HG02852 (cell line): ENCODE results near the gene DNAH6.

Source experiments
- ATAC-seq: cut with Tn5 transposase; IDR thresholded peaks from one replicate; pipeline ENCODE4 v1.9.1; 2021; ENCODE audit warnings: mild to moderate bottlenecking, moderate library complexity; ENCODE audit not compliant: unreplicated experiment

The DNAH6 gene

DNA sequence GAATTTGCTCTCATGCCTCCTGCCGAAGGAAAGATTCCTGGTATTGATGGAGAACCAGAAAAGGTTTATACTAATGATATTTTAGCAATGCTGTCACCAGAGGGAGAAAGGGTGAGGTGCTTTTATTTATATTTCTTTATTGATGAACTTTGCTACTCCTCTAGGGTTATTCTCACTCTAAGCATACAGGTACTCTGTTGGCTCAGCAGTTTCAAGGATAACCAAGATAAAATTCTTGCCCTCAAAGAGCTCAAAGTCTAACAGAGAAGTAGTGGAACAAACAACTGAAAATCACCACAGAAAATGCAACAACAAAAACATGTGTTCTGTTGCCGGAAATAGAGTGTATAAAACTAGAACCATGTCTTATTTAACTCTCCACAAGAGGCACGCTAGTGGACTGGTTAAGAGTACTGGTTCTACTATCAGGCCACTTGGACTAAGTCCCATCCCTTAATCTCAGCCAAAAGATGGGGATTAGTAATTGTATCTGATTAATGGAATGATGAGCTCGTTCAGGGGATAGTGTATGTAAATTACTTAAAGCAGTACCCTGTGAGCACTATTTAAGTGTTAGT is 103.6 kb downstream of the DNAH6 start:
- no peak for ATAC-seq

DNA sequence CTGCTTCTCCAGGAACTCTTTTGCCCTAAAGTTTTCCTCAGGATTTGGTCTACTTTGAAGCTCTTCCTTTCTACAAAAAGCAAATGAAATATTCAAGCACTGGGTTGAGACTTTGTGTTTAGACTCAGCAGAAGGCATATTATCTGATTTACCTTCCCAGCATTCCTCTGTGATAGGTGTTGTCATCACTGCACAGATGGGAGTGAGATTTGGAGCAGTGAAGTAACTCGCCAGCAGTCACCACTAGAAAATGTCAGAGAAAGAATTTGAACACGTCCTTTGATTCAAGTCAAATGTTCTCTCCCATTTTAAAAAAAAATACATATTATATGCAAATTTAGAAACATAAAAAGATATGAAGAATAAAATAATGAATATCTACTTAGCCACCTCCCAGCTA is 112.2 kb downstream of the DNAH6 start:
- ATAC-seq: no peak

DNA sequence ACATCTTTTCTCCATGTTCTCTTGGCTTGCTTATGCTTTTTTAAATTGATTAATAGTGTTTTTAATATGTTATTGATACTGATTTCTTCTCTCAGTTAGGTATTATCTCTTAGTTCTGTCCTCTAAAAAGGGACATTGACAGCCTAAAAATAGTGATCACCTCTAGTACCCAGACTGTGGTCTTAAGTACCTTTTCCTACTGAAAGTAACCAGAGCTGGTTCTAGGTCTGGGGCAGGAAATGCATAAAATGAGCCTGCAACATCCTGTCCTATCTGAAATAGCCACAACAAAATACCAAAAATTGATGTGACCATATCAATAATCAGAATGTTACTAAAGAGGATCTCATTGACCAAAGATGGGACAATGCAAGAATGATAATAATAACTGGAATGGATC is 113.3 kb downstream of the DNAH6 start:
- no peak for ATAC-seq

DNA sequence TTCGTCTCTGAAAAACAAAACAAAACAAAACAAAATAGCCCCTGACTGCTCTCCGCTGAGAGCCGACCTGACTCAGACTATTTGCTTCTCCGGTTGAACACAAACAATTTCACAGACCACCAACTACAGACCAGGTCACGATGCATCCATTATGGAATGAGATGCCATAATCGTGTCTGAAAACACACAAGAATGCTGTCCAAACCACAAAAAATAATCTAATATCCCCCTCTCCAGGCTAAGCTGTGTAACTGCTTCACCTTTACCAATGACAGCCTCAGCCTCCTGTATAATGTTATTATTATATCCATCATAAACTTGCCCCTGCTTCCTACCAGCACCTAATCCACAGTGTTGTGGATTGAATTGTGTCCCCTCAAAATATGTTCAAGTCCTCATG is 114.7 kb downstream of the DNAH6 start:
- ATAC-seq: peak; percentile 73

DNA sequence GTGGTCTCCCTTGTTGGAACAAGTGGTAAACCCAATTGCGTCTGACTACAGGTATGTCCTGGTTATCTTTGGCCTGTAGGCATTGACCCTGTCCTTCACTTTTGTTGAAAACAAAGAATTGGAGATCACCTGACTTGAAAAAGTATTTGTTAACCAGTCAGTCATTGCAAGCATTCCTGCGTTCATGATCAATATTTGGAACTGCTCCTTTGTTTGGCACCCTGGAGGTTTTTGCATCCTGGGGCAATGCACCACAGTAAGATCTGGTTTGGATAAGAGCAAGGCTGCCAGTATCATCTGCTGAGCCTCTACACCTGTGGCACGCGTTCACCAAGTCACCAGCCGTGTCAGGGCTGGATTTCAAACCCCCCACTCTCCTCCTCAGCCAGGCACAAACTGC is 115.7 kb downstream of the DNAH6 start:
- no peak for ATAC-seq

DNA sequence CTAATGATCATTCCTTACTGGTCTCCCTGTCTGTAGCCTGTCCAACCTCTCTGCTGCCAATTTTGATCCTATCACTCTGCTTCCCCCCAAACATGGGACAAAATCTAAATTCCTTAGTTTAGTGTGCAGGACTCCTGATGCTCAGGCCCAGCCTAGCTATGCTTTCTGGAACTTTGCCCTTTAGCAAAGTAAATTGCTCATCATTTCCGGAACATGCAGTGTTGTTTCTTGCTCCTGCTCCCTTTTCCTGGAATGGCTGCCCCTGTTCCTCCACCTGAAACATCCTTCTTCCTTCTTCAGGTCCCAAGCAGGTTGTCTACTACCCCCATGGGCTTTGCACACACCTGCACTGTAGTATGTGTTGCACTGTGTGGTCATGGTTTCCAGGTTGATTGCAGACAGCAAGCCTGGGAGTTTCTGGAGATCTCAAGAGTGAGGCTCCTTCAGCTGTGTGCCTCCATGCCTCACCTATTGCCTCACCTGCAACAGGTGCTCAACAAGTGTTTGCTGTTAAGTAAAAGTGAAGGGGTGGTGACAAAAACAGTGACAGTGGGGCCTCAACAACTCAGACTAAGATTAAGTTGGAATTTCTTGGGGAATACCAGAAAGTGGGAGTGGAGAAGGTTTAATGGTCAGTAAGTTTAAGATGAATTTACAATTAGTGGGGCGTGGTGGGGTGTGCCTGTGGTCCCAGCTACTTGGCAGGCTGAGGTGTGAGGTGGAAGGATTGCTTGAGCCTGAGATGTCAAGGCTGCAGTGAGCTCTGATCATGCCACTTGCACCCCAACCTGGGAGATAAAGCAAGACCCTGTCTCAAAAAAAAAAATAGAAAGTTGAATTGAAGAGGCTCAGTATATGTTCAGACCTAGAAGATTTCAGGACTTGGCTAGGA is 120.0 kb downstream of the DNAH6 start:
- no peak for ATAC-seq

DNA sequence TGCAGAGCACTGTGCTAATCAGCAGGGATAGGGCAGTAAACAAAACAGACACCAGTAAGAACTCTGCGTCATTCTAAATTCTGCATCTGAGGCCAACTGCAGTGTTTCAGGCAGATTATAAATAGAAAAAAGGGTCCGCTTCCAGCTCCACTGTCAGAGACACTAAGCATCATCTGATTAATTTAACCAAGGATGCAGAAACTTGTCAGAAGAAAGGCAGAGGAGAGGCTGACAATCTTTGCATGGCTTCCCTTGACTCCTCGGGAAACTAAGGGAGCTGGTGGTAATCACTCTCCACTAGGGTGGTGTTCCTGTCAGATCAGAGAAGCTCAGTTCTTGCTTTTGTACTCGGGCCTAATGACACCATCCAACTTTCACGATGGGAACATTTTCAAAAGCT is 123.5 kb downstream of the DNAH6 start:
- ATAC-seq: no peak

DNA sequence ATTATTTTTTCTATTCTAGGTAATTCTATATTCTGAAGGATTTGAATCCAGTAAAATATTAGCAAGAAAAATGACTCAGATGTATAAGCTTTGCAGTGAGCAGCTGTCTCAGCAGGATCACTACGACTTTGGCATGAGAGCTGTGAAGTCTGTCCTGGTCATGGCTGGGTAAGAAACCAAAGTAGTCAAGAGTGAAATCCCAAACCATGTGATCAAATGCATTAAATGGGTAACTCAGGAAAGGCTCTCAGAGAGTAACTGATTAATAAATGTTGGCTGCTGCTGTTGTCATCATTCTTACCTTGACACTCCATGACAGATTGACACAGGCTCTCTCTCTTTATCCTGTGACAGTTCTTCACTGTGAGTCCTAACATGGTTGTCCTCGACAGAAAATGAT is 124.1 kb downstream of the DNAH6 start:
- no peak for ATAC-seq

DNA sequence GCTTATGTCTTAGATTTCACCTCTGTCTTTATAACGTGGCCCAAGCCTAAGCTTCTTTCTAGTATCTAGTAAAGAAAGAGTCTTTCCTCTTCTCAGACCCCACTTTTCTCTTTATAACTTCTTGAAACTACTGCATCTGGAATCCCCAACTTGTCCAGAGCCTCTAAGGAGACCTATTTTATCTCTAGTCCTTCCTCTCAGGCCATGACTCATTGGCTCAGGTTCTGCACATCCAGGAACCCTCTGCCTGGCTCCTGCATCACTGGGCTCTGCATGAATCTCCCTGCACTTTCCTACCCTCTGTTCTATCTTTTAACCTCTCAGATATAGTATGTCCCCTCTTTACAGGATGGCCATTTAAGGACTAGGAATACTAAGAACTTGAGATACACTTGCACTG is 124.7 kb downstream of the DNAH6 start:
- ATAC-seq: no peak

DNA sequence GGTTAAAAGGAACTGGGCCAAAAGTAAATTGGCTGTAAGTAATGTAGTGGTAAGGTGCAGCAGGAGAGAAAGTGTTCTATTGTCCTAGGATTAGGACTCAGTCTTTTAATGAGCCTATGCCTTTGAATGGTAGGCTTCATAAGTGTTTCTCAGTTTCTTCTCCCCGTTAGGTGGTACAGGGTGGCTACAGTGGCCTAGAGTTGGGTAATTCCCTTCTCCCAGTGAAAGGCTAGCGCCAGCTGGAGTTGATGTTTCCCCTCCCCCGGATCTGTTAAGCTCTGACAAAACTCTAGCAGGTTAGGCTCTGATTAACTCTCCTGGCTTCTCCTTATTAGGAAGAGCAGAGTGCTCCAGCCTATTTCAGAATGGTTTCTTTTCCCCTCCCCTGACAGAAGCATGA is 127.7 kb downstream of the DNAH6 start:
- no peak for ATAC-seq

DNA sequence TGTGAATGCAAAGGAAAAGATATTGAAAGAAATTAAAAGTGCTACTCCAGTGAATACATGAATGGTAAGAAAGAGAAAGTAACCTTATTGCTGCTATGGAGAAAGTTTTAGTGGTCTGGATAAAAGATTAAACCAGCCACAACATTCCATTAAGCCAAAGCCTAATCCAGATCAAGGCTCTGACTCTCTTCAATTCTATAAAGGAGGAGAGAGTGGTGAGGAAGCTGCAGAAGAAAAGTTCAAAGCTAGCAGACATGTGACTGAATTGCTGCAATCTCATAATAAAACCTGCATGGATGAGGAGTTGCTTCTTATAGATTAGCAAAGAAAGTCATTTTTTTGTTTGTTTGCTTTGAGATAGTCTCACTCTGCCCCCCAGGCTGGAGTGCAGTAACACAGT is 130.2 kb downstream of the DNAH6 start:
- ATAC-seq: no peak

DNA sequence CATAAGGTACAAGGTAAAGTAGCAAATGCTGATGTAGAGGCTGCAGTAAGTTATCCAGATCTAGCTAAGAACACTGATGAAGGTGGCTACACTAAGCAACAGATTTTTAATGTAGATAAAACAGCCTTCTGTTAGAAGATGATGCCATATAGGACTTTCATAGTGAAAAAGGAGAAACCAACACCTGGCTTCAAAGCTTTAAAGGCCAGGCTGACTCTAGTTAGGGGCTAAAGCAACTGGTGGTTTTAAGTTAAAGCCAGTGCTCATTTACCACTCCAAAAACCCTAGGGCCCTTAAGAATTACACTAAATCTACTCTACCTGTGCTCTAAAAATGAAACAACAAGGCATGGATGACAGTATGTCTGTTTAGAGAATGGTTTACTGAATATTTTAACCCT is 131.0 kb downstream of the DNAH6 start:
- no peak for ATAC-seq

DNA sequence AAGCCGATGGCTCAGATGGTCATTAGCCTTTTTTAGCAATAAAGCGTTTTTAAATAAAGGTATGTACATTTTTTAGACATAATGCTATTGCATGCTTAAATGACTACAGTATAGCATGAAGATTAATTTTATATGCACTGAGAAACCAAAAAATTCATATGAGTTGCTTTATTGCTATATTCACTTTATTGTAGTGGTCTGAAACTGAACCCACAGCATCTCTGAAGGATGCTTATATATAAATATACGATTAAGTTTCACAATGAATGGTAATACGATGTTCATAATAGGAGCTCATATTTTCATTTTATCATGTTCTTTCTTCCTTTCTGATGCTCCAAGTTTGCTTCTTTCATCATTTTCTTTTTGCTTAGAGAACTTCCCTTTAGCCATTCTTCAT is 132.8 kb downstream of the DNAH6 start:
- ATAC-seq: no peak

DNA sequence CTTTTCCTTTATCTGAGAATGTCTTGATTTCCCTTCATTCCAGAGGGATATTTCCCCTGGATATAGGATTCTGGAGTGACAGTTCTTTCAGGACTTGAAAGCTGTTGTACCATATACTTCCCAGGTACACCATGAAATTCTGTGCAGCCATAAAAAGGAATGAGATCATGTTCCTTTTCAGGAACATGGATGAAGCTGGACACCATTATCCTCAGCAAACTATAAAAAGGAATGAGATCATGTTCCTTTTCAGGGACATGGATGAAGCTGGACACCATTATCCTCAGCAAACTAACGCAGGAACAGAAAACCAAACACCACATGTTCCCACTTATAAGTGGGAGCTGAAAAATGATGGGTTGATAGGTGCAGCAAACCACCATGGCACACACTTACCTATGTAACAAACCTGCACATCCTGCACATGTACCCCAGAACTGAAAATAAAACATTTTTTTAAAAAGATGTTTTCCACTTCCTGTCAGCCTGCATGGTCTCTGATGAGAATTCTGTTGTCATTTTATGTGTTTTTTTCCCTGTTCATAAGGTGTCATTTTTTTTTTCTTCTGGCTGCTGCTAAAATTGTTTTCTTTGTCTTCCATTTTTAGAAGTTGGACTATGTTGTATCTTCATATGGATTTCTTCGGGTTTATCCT is 133.3 kb downstream of the DNAH6 start:
- ATAC-seq: no peak

DNA sequence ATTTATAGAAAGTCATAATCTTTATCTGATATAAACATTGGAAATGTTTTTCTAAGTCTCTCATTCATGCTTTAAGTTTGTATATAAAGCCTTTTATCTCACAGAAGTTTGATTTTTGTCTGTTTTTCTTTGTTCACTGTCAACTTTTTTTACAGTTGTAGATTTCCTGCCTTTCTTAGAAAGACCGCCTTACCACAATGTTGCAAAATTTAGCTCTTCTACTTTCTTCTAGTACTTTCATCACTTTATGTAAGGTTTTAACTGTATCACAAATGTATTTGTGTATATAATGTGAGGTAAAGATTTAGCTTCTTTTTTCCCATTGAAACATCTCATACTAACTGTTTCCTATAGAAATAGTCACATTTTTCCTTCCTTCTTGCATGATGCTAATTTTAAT is 136.1 kb downstream of the DNAH6 start:
- ATAC-seq: no peak

DNA sequence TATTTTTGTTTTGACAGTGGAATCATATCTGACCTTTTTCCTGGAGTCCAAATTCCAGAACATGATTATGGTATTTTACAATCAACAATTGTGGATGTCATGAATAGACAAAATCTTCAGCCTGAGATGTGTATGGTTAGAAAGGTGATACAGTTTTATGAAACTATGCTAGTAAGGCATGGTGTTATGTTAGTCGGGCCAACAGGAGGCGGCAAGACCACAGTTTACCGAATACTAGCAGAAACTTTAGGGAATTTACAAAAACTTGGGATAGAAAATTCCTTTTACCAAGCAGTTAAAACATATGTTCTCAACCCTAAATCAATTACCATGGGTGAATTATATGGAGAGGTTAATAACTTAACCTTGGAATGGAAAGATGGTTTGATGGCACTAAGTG is 137.0 kb downstream of the DNAH6 start:
- ATAC-seq: no peak

DNA sequence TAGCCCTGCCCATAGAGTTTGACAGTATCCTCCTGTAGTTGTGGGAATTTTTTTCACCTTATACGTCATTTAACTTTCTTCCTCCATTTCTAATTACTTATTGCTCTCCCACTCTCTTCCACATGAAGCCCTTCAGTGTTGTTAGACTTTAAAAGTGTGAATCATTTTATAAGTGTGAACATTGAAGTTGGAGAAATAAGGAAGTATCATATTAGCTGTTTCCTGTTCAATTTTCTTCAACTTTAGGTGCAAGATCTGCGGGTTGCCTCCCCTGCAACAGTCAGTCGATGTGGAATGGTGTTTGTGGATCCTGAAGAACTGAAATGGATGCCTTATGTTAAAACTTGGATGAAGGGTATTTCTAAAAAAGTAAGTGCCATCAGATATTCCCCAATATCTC is 138.1 kb downstream of the DNAH6 start:
- no peak for ATAC-seq

DNA sequence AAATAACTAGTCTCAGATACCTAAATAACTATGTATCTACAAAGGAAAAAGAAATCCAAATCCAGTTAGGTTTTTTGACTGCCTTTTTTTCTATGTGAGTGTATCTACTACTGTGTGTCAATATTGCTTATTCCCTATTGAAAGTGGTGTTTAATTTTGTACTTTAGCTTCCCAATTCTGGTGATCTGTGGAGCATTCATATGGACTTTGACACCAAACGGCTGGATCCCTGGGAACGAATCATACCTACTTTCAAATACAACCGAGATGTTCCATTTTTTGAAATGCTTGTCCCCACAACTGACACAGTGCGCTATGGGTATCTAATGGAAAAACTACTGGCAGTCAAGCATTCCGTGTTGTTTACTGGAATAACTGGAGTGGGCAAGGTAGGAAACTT is 152.8 kb downstream of the DNAH6 start:
- ATAC-seq: no peak

DNA sequence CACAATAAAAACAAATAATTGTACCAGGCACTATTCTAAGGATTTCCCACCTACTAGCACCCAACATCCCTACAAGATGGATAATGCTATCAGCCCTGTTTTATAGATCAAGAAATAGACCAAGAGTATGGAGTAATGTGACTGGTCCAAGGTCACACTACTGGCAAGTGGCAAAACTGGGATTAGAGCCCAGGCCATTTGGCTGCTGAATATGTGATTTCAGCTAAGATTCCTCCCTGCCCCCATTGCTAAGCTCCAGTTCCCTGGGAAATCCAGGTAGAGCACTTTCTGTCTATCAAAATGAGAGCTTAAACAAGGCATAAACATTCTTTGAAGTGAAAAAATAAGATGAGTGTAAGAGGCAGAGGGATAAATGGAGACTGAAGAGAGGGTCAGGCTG is 157.8 kb downstream of the DNAH6 start:
- ATAC-seq: no peak

DNA sequence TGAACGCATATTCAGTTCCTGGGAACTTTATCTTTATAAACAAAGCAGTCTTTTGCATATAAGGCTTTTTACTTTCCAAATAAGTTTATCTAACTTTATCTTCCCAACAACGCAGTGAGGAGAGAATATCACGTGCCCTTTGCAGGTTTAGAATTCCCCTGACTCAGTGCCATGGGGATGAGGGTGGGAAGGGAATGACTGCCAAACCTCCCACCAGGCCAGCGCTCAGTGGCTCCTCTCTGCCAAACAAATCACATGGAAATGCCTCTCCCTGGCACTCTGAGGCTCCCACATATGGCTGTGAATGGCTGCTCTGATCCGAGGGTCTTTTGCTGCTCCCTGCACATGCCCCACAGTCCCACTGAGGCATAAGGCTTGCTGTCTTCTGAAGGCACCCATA is 158.3 kb downstream of the DNAH6 start:
- no peak for ATAC-seq

DNA sequence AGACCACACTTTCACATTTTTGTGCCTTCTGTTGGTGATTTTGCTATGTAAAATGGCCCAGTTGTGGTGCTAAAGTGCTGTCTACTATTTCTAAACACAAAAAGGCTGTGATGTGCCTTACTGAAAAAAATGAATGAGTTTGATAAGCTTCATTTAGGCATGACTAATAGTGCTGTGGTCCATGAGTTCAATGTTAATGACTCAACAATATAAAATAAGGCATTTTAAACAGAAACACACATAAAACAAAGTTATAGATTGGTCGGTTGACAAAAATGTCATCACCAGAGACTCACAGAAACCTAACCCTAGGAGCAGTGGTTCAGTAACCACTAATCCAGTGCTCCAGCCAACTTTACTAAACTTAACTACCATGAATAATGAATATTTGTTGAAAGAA is 160.0 kb downstream of the DNAH6 start:
- no peak for ATAC-seq

DNA sequence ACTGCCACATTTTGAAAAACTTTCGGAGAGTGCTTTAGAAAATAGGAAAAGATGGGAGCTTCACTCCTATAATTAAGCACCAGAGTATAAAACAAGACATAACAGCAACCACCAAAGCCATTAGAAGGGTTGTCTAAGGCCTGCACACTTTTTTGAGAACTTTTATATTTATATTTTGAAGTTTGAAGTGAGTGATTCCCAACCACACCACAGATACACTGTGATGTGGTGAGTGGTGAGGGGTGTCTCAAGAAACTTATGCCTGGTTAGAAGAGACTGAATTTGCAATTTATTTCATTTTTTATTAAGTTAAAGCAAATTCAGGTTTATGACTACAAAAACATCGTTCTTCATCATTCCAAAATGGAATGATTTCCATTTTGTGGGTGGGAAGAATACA is 161.9 kb downstream of the DNAH6 start:
- no peak for ATAC-seq
